ENCODE data around the gene CCL22.

DNA sequence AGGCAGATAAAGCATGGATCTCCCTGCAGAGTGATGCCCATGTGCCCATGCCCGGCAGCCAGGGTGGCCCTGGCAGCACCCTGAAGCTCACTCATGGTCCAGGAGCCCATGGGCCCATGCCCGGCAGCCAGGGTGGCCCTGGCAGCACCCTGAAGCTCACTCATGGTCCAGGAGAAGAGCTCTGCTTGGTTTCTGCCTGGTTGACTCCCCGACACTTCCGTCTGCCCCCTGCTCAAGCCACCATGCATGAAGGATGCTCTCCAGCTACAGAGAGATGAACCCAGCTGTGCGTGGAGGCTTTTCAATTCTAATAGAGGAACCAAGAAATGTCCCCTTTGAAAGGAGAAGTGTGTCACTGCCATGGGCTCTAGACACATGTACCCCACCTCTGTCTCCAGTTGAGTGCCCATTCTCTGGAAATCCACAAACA lies 54.7 kb downstream of the CCL22 start:
- no peak for TF ChIP-seq EZH2phosphoT487 (IDR thresholded peaks at IDR 0.05; ENCODE audit: unreplicated experiment)
- TF ChIP-seq, protein P1, sequence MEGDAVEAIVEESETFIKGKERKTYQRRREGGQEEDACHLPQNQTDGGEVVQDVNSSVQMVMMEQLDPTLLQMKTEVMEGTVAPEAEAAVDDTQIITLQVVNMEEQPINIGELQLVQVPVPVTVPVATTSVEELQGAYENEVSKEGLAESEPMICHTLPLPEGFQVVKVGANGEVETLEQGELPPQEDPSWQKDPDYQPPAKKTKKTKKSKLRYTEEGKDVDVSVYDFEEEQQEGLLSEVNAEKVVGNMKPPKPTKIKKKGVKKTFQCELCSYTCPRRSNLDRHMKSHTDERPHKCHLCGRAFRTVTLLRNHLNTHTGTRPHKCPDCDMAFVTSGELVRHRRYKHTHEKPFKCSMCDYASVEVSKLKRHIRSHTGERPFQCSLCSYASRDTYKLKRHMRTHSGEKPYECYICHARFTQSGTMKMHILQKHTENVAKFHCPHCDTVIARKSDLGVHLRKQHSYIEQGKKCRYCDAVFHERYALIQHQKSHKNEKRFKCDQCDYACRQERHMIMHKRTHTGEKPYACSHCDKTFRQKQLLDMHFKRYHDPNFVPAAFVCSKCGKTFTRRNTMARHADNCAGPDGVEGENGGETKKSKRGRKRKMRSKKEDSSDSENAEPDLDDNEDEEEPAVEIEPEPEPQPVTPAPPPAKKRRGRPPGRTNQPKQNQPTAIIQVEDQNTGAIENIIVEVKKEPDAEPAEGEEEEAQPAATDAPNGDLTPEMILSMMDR (conservative IDR thresholded peaks at IDR 0.05; ENCODE audit: low read depth in 2 of 2), result no peak
- TF ChIP-seq POLR2AphosphoS5 (IDR thresholded peaks at IDR 0.05; ENCODE audit: low read depth), result no peak
- TF ChIP-seq EZH2 (IDR thresholded peaks at IDR 0.05; ENCODE audit: low read depth, unreplicated experiment), result no peak
- TF ChIP-seq CREB1 (CRISPR knock-in tag; IDR thresholded peaks at IDR 0.05; ENCODE audit: low read depth), result no peak
- TF ChIP-seq ZNF331 (CRISPR knock-in tag; IDR thresholded peaks at IDR 0.05; ENCODE audit: low read depth), result no peak
- TF ChIP-seq NANOG (IDR thresholded peaks at IDR 0.05; ENCODE audit: borderline replicate concordance), result no peak
- TF ChIP-seq, protein P2, sequence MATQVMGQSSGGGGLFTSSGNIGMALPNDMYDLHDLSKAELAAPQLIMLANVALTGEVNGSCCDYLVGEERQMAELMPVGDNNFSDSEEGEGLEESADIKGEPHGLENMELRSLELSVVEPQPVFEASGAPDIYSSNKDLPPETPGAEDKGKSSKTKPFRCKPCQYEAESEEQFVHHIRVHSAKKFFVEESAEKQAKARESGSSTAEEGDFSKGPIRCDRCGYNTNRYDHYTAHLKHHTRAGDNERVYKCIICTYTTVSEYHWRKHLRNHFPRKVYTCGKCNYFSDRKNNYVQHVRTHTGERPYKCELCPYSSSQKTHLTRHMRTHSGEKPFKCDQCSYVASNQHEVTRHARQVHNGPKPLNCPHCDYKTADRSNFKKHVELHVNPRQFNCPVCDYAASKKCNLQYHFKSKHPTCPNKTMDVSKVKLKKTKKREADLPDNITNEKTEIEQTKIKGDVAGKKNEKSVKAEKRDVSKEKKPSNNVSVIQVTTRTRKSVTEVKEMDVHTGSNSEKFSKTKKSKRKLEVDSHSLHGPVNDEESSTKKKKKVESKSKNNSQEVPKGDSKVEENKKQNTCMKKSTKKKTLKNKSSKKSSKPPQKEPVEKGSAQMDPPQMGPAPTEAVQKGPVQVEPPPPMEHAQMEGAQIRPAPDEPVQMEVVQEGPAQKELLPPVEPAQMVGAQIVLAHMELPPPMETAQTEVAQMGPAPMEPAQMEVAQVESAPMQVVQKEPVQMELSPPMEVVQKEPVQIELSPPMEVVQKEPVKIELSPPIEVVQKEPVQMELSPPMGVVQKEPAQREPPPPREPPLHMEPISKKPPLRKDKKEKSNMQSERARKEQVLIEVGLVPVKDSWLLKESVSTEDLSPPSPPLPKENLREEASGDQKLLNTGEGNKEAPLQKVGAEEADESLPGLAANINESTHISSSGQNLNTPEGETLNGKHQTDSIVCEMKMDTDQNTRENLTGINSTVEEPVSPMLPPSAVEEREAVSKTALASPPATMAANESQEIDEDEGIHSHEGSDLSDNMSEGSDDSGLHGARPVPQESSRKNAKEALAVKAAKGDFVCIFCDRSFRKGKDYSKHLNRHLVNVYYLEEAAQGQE (IDR thresholded peaks at IDR 0.05; ENCODE audit: unreplicated experiment), result no peak
- no peak for TF ChIP-seq JUNB (IDR thresholded peaks at IDR 0.05; ENCODE audit: unreplicated experiment)
- TF ChIP-seq, protein P3, sequence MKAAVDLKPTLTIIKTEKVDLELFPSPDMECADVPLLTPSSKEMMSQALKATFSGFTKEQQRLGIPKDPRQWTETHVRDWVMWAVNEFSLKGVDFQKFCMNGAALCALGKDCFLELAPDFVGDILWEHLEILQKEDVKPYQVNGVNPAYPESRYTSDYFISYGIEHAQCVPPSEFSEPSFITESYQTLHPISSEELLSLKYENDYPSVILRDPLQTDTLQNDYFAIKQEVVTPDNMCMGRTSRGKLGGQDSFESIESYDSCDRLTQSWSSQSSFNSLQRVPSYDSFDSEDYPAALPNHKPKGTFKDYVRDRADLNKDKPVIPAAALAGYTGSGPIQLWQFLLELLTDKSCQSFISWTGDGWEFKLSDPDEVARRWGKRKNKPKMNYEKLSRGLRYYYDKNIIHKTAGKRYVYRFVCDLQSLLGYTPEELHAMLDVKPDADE (IDR thresholded peaks at IDR 0.05), result no peak
- TF ChIP-seq, protein P4, sequence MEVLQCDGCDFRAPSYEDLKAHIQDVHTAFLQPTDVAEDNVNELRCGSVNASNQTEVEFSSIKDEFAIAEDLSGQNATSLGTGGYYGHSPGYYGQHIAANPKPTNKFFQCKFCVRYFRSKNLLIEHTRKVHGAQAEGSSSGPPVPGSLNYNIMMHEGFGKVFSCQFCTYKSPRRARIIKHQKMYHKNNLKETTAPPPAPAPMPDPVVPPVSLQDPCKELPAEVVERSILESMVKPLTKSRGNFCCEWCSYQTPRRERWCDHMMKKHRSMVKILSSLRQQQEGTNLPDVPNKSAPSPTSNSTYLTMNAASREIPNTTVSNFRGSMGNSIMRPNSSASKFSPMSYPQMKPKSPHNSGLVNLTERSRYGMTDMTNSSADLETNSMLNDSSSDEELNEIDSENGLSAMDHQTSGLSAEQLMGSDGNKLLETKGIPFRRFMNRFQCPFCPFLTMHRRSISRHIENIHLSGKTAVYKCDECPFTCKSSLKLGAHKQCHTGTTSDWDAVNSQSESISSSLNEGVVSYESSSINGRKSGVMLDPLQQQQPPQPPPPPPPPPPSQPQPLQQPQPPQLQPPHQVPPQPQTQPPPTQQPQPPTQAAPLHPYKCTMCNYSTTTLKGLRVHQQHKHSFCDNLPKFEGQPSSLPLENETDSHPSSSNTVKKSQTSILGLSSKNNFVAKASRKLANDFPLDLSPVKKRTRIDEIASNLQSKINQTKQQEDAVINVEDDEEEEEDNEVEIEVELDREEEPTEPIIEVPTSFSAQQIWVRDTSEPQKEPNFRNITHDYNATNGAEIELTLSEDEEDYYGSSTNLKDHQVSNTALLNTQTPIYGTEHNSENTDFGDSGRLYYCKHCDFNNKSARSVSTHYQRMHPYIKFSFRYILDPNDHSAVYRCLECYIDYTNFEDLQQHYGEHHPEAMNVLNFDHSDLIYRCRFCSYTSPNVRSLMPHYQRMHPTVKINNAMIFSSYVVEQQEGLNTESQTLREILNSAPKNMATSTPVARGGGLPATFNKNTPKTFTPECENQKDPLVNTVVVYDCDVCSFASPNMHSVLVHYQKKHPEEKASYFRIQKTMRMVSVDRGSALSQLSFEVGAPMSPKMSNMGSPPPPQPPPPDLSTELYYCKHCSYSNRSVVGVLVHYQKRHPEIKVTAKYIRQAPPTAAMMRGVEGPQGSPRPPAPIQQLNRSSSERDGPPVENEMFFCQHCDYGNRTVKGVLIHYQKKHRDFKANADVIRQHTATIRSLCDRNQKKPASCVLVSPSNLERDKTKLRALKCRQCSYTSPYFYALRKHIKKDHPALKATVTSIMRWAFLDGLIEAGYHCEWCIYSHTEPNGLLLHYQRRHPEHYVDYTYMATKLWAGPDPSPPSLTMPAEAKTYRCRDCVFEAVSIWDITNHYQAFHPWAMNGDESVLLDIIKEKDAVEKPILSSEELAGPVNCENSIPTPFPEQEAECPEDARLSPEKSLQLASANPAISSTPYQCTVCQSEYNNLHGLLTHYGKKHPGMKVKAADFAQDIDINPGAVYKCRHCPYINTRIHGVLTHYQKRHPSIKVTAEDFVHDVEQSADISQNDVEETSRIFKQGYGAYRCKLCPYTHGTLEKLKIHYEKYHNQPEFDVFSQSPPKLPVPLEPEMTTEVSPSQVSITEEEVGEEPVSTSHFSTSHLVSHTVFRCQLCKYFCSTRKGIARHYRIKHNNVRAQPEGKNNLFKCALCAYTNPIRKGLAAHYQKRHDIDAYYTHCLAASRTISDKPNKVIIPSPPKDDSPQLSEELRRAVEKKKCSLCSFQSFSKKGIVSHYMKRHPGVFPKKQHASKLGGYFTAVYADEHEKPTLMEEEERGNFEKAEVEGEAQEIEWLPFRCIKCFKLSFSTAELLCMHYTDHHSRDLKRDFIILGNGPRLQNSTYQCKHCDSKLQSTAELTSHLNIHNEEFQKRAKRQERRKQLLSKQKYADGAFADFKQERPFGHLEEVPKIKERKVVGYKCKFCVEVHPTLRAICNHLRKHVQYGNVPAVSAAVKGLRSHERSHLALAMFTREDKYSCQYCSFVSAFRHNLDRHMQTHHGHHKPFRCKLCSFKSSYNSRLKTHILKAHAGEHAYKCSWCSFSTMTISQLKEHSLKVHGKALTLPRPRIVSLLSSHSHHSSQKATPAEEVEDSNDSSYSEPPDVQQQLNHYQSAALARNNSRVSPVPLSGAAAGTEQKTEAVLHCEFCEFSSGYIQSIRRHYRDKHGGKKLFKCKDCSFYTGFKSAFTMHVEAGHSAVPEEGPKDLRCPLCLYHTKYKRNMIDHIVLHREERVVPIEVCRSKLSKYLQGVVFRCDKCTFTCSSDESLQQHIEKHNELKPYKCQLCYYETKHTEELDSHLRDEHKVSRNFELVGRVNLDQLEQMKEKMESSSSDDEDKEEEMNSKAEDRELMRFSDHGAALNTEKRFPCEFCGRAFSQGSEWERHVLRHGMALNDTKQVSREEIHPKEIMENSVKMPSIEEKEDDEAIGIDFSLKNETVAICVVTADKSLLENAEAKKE (CRISPR knock-in tag; IDR thresholded peaks at IDR 0.05), result no peak
- TF ChIP-seq ZNF114 (CRISPR knock-in tag; IDR thresholded peaks at IDR 0.05), result no peak
- no peak for TF ChIP-seq STAT1 (IDR thresholded peaks at IDR 0.05; ENCODE audit: unreplicated experiment)

Measured in GM23338 (cell line).